ENCODE data around the gene RASAL1.

DNA sequence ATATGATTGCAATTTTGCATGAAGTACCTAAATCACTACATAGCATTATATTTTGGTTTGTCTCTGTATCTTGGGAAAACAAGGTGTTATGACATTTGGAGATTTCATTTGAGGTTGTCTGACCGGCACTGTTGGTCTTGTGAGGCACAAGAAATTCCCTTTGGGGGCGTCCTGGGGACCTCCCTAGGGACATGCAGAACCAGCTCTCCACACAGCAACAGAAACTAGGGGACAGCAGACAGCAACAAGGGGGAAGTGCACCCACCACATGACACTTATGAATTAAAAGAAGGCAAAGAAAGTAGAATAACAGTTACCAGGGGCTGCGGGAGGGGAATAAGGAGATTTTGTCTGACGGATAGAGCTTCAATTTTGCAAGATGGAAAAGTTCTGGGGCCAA, 35.4 kb upstream of the RASAL1 start:
- TF ChIP-seq, protein P1, sequence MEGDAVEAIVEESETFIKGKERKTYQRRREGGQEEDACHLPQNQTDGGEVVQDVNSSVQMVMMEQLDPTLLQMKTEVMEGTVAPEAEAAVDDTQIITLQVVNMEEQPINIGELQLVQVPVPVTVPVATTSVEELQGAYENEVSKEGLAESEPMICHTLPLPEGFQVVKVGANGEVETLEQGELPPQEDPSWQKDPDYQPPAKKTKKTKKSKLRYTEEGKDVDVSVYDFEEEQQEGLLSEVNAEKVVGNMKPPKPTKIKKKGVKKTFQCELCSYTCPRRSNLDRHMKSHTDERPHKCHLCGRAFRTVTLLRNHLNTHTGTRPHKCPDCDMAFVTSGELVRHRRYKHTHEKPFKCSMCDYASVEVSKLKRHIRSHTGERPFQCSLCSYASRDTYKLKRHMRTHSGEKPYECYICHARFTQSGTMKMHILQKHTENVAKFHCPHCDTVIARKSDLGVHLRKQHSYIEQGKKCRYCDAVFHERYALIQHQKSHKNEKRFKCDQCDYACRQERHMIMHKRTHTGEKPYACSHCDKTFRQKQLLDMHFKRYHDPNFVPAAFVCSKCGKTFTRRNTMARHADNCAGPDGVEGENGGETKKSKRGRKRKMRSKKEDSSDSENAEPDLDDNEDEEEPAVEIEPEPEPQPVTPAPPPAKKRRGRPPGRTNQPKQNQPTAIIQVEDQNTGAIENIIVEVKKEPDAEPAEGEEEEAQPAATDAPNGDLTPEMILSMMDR (IDR thresholded peaks at IDR 0.05): no peak
- TF ChIP-seq POLR2A (IDR thresholded peaks at IDR 0.05) (no peak), POLR2AphosphoS5 (IDR thresholded peaks at IDR 0.05; ENCODE audit: insufficient read depth in 1 of 2, low read depth in 1 of 2) (no peak)
